Inflammatory macrophage treated with lipopolysaccharide for 4 hours (primary cell): ENCODE measurements around the gene VPS8.
A peak's percentile ranks its signal among the peaks of the same experiment; 100 is the strongest.

Experiments
- DNase-seq: peaks from one replicate; pipeline ENCODE4 v3.0.0-alpha.2; 2020

The VPS8 gene

GRCh38 chr3:184814214-184814613 is 2.2 kb downstream of the VPS8 start:
- DNase-seq, result peak; percentile 90

DNA sequence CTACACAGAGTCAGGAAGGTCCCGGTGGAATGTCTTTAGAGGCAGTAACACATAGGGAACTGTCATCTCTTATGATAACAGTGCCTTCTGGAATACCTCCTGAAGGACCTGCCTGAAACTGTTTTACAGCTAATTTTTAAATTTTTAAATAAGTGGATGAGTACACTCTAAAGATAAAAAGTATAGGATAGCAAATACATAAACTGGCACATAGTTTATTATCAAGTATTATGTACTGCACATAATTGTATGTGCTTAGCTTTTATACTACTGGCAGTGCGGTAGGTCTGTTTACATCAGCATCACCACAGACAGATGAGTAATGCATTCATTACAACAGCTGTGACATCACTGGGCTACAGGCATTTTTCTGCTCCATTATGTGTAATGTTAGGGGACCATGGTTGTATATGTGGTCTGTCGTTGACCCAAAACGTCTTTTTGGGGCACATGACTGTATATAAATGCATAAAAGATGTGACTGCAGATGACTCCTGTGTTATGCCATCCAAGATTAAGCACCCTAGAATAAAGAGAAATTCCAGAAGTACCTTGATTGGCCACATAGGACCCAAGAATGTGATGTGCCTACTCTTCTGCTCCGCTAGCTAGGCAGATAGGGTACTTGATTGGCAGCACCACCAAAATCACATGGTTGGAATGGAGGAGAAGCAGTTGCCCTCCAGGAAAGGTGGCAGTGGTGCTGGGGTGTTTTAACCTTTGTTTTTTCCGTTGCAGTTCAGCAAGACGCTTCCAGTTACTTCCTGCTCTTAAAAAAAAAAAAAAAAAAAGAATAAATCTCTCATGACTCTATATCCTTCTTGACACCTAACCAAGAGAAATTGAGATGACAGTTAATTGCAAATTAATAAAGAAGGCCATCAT is 3.3 kb downstream of the VPS8 start:
- peak; percentile 85 for DNase-seq

GRCh38 chr3:184816614-184817013 is 4.6 kb downstream of the VPS8 start:
- DNase-seq, result no peak

GRCh38 chr3:184820525-184820924 is 8.6 kb downstream of the VPS8 start:
- no peak for DNase-seq

GRCh38 chr3:184821034-184821433 is 9.1 kb downstream of the VPS8 start:
- DNase-seq, result no peak

- no peak for DNase-seq
Measured at GRCh38 chr3:184822081-184822480, 10.1 kb downstream of the VPS8 start.

- no peak for DNase-seq
Measured at GRCh38 chr3:184822654-184823053, 10.7 kb downstream of the VPS8 start.

DNA sequence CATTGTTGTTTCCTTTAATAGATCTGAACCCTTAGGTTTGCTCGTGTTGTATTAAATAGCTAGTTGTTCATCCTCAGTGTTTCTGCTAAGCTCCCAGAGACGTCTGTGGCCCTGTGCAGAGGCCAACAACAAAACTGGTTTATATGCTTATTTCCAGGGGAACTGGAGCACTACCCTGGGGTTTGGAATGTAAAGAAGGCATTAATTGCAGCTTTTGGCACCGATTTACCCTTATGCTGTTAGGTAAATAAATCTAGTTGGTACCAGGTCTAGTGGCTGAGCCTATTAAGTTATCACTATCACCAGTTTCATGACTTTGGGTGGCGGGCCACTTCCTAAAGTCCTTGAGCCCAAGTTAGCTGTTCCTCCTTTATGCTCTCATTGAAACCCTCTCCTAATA is 12.0 kb downstream of the VPS8 start:
- DNase-seq, result no peak

DNA sequence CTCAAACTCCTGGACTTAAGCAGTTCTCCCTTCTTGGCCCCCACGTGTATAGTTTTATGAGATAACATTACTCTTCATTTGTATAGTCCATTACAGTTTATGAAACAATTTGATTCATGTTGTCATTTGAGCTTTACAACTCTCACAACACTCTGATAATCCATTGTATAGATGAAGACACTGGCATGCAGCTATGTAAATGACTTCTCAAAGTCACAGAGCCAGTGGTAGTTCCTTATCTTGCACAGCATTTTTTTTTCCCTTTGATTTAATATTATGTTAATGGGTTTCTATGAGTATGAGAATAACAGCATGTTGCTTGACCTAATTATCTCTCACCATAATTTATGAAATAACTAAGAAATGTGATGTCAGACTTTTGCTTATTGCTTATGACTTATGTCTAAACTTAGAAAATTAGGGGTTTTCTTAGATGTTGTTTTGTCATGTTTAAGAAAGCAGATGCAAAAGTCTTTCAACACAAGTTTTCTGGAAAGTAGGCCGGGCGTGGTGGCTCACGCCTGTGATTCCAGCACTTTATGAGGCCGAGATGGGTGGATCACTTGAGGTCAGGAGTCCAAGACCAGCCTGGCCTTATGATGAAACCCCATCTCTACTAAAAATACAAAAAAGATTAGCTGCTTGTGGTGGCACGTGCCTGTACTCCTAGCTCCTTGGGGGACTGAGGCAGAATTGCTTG is 13.3 kb downstream of the VPS8 start:
- peak; percentile 87 for DNase-seq

GRCh38 chr3:184827572-184827971 is 15.6 kb downstream of the VPS8 start:
- no peak for DNase-seq

- DNase-seq, result no peak
Measured at GRCh38 chr3:184832044-184832443, 20.1 kb downstream of the VPS8 start.

GRCh38 chr3:184832903-184833302 is 20.9 kb downstream of the VPS8 start:
- no peak for DNase-seq

DNA sequence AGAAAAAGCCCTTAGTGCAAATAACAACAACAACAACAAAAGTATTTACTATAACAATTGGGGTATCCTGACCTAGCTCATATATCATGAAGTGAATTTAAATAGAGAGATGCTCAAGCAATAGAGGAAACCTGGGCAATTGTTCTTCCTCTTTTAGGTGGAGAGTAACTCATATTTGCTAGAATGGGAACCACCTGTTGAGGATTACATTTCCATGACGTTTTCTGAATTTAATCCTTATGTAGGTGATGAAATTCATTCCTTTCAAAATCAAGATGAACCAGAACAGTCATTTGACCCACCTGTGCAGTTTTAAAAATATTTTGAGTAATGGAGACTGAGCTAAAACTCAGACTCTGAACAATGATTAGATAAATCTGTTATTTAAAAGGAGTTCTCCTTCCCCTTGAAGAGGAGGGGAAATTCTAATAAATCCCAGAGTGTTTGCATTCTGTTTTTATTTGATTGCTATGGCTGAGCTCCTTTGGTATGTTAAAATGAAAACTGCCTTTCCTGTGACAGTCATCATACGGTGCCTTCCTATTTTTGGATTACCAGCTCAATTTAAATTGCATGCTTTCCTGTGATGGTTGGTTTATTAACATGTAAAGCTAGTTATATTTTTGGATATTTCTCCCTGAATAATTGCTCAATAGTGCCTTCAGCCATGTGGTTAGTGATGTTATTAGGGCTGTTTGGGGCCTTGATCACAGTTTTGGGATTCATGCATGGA is 24.3 kb downstream of the VPS8 start:
- no peak for DNase-seq

GRCh38 chr3:184842433-184842832 is 30.5 kb downstream of the VPS8 start:
- DNase-seq, result no peak

DNA sequence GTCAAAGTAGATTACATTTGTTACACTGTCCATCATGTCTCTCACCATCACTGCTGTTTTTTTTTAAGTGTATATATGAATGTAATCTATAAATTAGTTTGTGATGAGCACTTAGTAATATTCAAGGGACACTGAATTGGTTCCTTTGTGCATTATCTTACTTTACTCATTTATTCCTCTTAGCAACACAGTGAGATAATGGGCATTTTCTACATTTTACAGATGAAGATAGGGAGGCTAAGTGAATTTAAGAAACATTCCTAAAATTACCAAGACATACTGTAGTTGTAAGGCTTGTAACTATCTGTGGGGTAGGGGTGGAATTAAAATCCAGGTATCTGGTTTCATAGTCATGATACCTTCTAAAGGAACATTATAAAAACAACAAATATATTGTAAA is 33.9 kb downstream of the VPS8 start:
- DNase-seq, result no peak

DNA sequence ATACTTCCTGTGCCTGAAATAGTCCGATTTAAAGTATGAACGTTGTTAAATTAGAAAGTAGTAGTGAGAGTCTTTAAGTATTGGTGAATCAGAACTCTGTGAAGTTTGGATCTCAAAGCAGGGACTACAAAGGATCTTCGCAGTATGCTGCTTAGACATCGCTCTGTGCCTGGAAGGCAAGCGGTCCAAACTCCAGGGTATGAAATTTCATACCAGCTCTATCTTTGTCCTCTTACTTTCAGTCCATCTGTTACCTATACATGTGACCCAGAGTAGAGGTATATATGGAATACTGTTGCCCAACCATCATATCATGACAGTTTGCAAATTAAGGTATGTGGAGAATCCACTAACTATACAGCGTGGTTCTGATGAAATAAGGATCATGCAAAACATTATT is 34.5 kb downstream of the VPS8 start:
- DNase-seq, result no peak

DNA sequence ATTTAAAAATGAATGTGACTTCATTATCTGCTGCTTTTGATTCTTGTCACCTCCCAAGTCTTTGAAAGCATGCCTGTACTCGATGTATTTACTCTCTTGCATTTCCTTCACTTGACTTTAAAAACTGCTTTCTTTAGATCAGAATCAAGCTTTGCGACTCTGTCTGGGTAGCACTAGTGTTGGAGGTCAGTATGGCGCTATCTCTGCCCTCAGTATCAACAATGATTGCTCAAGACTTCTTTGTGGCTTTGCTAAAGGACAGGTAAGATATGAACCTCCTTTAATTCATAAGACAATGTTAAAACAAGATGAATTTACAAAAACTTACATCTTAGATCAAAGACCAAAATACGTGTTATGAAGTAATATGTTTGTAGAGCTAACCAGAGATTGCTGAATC is 37.0 kb downstream of the VPS8 start:
- DNase-seq, result no peak

GRCh38 chr3:184850201-184850600 is 38.2 kb downstream of the VPS8 start:
- DNase-seq, result no peak

DNA sequence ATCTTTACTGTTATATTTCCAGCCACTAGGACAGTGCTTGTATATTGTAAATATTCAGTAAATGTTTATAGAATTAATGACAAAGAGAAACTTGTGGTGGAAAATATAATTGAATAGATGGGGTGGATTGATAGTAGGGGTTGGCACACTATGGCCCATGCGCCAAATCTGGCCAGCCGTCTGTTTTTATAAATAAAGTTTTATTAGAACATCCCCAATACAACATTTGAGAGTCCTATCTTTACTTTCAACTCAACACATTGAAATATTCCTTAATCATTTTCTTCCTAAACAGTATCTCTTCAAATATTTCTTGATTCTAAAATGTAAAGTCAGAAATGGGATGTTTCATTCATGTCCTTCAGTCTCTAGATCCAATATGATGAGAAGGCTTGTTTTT is 45.1 kb downstream of the VPS8 start:
- DNase-seq, result no peak

DNA sequence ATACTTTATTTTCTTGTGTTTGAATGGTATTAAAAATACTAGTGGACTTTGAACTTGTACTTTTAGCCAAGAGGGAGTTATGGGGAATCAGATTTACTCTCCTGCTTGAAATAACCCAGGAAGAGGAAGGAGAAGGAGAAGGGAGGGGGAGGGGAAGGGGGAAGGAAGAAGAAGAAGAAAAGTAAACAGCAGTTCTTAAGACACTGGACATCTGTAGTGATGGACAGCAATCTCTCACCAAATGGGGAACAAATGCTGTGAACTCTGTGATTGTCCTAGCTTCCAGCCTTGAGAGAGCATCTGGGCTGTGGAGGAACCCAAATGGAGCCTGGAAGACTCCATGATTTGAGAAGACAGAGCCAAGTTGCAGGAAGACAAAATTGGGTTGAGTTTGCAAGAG is 52.0 kb downstream of the VPS8 start:
- DNase-seq, result peak; percentile 18

DNA sequence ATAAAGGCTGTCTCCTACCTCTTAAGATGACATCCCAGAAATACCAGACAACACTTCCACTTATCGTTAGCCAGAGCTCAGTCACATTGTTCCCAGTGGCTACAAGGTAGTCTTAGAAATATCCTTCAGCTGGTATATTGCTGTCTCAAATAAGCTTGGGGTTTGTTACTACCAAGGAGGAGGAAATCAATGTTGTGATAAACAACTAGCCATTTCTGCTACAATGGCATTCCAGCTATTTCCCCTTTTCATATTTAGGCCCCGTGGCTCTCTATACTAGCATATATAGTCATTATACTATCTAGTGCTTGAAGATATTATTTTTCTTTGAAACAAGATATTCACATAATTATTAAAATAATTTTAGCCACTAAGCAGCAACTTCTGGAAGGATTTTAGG is 56.5 kb downstream of the VPS8 start:
- DNase-seq, result no peak

- DNase-seq, result no peak
Measured at GRCh38 chr3:184872200-184872599, 60.2 kb downstream of the VPS8 start.

- no peak for DNase-seq
Measured at GRCh38 chr3:184873141-184873540, 61.2 kb downstream of the VPS8 start.
